ENCODE data around the gene SEMA4A. TPM values are rescaled to one million over a fixed set of nuclear protein-coding genes. Genes with fewer than 3 reads are reported as not detected.

The SEMA4A gene
- polyA plus RNA-seq, 1 donor from 2014 or later = 17.1 TPM

DNA sequence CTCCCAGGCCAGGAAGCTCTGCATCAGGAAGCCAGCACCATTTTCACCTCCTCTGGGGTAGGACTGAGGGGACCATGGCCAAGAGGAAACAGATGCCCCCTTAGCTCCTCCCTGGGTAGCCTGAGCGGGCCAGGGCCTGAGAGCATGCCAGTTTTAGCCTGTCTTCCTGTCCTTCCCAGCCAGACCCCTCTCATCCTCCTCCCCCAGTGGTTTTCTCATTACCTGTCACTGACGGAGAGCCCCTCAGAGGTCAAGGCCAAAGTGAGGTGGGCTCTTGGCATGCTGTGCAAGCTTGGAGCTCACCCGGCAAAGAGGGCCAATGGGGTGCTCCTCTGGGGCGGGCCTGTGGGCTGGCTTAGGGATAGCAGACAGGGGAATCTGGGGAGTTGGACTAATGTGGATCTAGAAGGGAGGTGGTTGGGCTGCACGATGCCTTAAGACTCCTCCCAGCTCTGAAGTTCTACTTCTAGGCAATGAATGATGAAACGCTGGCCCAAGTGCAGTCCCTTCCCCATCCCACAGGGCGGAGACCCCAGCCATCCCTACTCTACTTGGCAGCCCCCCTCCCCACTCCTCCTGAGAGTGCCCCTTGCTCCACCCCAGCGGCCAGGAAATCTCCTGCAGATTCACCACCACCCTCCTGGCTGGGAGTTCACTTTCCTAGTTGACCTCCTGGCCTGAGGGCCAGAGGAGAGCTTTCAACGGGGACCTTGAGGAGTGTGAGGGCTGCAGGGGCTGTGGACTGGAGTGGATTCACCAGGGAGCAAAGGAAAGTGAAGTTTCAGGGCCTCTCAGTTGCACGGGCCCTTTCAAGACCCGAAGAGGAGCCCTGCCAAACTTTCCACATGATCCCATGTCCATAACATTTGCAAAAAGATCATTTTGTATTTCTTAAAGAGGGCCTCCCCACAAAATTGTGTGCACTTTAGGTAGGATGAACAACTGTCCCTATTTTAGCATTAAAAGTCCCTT lies 48.2 kb upstream of the SEMA4A start:
- H3K9me3 ChIP-seq (ENCODE audit: low read length) = no peaks in the 10 kb centered on the region
- no peak overlapping the region for H3K4me2 ChIP-seq (ENCODE audit: low read length)
- H3K27ac ChIP-seq (ENCODE audit: low read length) = peak overlapping the region; percentile 82
- H3K4me3 ChIP-seq (ENCODE audit: low read length) = peak overlapping the region; percentile 53
- no peaks in the 10 kb centered on the region for H3K27me3 ChIP-seq (ENCODE audit: insufficient read depth, low read depth, low read length)
- TF ChIP-seq TAF1 (IDR thresholded peaks at IDR 0.05; ENCODE audit: low read depth) (no peak), MXI1 (conservative IDR thresholded peaks at IDR 0.05; ENCODE audit: poor library complexity, severe bottlenecking) (no peak), SMC3 (conservative IDR thresholded peaks at IDR 0.05; ENCODE audit: poor library complexity) (no peak)
- H4K20me1 ChIP-seq (ENCODE audit: insufficient read depth) = no peaks in the 10 kb centered on the region
- H3F3A ChIP-seq (ENCODE audit: insufficient read depth, low read length, poor library complexity, severe bottlenecking) = peaks cover 5% of the 10 kb centered on the region
- peak overlapping the region; percentile 61 for H3K9ac ChIP-seq (ENCODE audit: low read length)
- H3K9me2 ChIP-seq (ENCODE audit: insufficient read depth, low read length) = no peaks in the 10 kb centered on the region
- peaks cover 34% of the 10 kb centered on the region for H3K79me2 ChIP-seq (replicated peaks; ENCODE audit: insufficient read depth, low read length)
- no peak overlapping the region for H2AFZ ChIP-seq (ENCODE audit: low read depth, low read length)
- no peaks in the 10 kb centered on the region for H3K36me3 ChIP-seq (ENCODE audit: insufficient read depth, low read length)

DNA sequence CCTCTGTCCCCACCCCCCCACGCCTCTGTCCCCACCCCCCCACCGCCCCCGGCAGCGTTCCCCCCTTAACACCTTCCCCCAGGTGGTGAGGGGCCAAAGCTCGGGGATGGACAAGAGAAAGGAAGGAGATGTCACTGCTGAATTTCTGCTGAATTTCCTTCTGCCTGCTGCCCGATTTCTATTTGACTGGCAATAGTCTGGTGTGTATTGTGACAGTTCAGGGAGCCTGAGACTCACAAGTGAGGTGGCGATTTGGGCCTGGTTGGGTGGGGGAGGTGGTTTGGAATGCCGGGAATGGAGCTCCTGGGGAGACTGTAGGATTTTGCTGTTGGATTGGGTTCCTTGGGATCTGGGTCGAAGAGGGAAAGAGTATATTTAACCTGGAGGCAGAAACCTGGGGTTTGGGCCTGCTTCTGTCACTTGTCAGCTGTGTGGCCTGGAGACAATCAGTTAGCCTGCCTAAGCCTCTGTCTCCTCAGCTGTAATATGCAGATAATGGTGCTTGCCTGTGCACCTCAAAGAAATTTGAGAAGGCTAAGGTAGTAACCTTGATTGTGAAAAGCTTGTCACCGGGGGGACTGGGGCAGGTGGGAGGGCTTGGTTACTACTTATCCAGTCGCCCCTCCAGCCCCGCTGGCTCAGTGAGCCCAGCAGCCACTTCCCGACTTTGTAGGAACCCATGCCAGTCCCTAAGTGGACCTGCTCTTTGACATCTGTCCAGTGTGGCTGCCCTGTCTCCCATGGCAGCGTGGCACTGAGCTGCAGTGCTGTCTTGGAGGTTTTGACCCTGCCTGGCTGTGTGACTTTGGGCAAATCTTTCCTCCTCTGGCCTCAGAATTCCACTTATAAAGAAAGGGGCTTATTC lies 46.5 kb upstream of the SEMA4A start:
- TF ChIP-seq, protein P1, sequence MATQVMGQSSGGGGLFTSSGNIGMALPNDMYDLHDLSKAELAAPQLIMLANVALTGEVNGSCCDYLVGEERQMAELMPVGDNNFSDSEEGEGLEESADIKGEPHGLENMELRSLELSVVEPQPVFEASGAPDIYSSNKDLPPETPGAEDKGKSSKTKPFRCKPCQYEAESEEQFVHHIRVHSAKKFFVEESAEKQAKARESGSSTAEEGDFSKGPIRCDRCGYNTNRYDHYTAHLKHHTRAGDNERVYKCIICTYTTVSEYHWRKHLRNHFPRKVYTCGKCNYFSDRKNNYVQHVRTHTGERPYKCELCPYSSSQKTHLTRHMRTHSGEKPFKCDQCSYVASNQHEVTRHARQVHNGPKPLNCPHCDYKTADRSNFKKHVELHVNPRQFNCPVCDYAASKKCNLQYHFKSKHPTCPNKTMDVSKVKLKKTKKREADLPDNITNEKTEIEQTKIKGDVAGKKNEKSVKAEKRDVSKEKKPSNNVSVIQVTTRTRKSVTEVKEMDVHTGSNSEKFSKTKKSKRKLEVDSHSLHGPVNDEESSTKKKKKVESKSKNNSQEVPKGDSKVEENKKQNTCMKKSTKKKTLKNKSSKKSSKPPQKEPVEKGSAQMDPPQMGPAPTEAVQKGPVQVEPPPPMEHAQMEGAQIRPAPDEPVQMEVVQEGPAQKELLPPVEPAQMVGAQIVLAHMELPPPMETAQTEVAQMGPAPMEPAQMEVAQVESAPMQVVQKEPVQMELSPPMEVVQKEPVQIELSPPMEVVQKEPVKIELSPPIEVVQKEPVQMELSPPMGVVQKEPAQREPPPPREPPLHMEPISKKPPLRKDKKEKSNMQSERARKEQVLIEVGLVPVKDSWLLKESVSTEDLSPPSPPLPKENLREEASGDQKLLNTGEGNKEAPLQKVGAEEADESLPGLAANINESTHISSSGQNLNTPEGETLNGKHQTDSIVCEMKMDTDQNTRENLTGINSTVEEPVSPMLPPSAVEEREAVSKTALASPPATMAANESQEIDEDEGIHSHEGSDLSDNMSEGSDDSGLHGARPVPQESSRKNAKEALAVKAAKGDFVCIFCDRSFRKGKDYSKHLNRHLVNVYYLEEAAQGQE (IDR thresholded peaks at IDR 0.05; ENCODE audit: borderline replicate concordance) = no peak
- TF ChIP-seq RAD21 (conservative IDR thresholded peaks at IDR 0.05) (no peak), EZH2 (IDR thresholded peaks at IDR 0.05; ENCODE audit: borderline replicate concordance, insufficient read depth, low read length, poor library complexity, severe bottlenecking) (no peak), TAF1 (IDR thresholded peaks at IDR 0.05; ENCODE audit: low read depth) (no peak), POLR2AphosphoS5 (IDR thresholded peaks at IDR 0.05) (no peak), MXI1 (conservative IDR thresholded peaks at IDR 0.05; ENCODE audit: poor library complexity, severe bottlenecking) (no peak), SMC3 (conservative IDR thresholded peaks at IDR 0.05; ENCODE audit: poor library complexity) (no peak), EP300 (conservative IDR thresholded peaks at IDR 0.05; ENCODE audit: poor library complexity, severe bottlenecking) (no peak)
- TF ChIP-seq, protein P2, sequence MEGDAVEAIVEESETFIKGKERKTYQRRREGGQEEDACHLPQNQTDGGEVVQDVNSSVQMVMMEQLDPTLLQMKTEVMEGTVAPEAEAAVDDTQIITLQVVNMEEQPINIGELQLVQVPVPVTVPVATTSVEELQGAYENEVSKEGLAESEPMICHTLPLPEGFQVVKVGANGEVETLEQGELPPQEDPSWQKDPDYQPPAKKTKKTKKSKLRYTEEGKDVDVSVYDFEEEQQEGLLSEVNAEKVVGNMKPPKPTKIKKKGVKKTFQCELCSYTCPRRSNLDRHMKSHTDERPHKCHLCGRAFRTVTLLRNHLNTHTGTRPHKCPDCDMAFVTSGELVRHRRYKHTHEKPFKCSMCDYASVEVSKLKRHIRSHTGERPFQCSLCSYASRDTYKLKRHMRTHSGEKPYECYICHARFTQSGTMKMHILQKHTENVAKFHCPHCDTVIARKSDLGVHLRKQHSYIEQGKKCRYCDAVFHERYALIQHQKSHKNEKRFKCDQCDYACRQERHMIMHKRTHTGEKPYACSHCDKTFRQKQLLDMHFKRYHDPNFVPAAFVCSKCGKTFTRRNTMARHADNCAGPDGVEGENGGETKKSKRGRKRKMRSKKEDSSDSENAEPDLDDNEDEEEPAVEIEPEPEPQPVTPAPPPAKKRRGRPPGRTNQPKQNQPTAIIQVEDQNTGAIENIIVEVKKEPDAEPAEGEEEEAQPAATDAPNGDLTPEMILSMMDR (IDR thresholded peaks at IDR 0.05; ENCODE audit: poor library complexity, severe bottlenecking) = no peak
- Histone ChIP-seq H3K27me3 (ENCODE audit: insufficient read depth, low read depth, low read length) (no peaks in the 10 kb centered on the region), H3K36me3 (ENCODE audit: insufficient read depth, low read length) (no peaks in the 10 kb centered on the region), H2AFZ (ENCODE audit: low read depth, low read length) (no peak overlapping the region), H3K79me2 (replicated peaks; ENCODE audit: insufficient read depth, low read length) (peaks cover 28% of the 10 kb centered on the region), H3K9me2 (ENCODE audit: insufficient read depth, low read length) (no peaks in the 10 kb centered on the region), H3K27ac (ENCODE audit: low read length) (peak overlapping the region; percentile 82), H3K4me3 (ENCODE audit: low read length) (peak overlapping the region; percentile 53), H4K20me1 (ENCODE audit: insufficient read depth) (no peaks in the 10 kb centered on the region), H3F3A (ENCODE audit: insufficient read depth, low read length, poor library complexity, severe bottlenecking) (peaks cover 5% of the 10 kb centered on the region), H3K4me2 (ENCODE audit: low read length) (no peak overlapping the region), H3K9ac (ENCODE audit: low read length) (peak overlapping the region; percentile 61), H3K9me3 (ENCODE audit: low read length) (no peaks in the 10 kb centered on the region)

All from neural cell (in vitro differentiated cells).